ENCODE data around the gene PML. TPM values are rescaled to one million over a fixed set of nuclear protein-coding genes. Genes with fewer than 3 reads are reported as not detected.

Gene PML
- total and polyA plus RNA-seq, 2 of the 4 experiments (the other 2 are of a cell fraction), result 8.8 to 22.6 TPM

DNA sequence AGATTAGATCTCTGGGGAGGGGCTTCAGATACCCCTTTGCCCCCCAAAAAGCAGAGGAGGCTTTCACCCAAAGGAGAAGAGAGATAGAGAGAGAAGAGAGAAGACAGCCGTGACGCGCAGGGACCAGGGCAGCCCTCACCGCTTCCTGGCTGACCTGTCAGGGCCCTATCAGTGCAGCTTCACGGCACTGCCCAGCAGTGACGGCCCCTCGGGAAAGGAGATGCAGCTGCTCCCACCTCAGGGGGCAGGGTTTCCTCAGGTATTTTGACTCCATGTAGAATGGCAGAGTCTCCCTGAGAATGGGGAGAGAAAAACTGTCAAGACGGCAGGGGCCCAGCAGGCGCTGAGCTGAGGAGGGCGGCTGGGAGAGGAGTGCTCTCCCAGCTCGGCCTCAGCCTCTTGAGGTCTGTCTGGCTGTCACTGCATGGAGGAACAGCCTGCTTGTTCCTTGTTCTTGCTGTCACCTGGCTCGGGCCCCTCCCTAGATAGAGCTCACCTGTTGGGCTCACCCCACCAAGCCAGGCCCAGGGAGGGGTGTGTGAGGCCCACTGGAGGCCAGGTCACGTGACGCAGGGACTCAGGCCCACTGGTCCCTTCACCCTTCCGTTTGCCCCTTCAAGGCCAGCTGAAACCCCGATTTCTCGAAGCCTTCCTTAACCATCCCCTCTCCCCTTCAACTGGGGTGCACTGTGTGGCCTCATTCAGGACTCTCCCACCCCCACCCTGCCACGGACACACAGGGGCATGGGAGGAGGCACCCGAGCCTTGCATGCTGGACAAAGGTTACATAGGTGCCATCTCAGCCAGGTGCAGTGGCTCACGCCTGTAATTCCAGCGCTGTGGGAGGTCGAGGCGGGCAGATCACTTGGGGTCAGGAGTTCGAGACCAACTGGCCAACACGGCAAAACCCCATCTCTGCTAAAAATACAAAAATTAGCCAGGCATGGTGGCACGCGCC lies 40.0 kb upstream of the PML start:
- intact Hi-C loops (cut with micrococcal nuclease) (no loop called here), dilution Hi-C loops (cut with HindIII; ENCODE audit: low sequenced_read_pairs, unreplicated experiment) (no loop called here), in situ Hi-C loops (cut with MboI; ENCODE audit: low sequenced_read_pairs) (no loop called here)
- Histone ChIP-seq H3K18ac (ENCODE audit: low read depth, low read length) (no peak overlapping the region), H3K4me2 (ENCODE audit: low read depth, low read length) (no peak overlapping the region), H2AK5ac (ENCODE audit: low read depth, low read length) (peak overlapping the region; percentile 27), H2BK15ac (ENCODE audit: low read depth, low read length) (no peak overlapping the region), H4K8ac (ENCODE audit: low read depth in 2 of 2, low read length in 2 of 2) (no peak overlapping the region), H3K27ac (ENCODE audit: insufficient read depth, low read length) (no peak overlapping the region), H2BK20ac (ENCODE audit: low read depth, low read length) (no peak overlapping the region), H3K4me1 (ENCODE audit: control insufficient read depth, insufficient read depth, low read length) (peaks cover 26% of the 10 kb centered on the region), H3K36me3 (ENCODE audit: control insufficient read depth, insufficient read depth, low read length) (peaks cover 23% of the 10 kb centered on the region), H3K27me3 (ENCODE audit: control insufficient read depth, insufficient read depth, low read length) (no peaks in the 10 kb centered on the region), H2BK5ac (ENCODE audit: low read depth, low read length, poor library complexity, severe bottlenecking) (no peak overlapping the region), H3K14ac (replicated peaks; ENCODE audit: low read depth, low read length) (no peak overlapping the region), H4K20me1 (ENCODE audit: insufficient read depth, low read length) (0 out of 2 replicates have a peak, but pooled peaks cover 2% of the 10 kb centered on the region), H2AFZ (replicated peaks; ENCODE audit: low read length, poor library complexity) (no peak overlapping the region), H4K91ac (ENCODE audit: insufficient read depth, low read depth, low read length) (no peak overlapping the region), H3K9me1 (ENCODE audit: insufficient read depth, low read length) (peaks cover 18% of the 10 kb centered on the region), H2BK120ac (ENCODE audit: low read depth, low read length) (no peak overlapping the region), H3K4ac (ENCODE audit: low read depth, low read length) (no peak overlapping the region), H3K9ac (ENCODE audit: low read depth, low read length) (no peak overlapping the region), H3K56ac (ENCODE audit: extremely low read depth, insufficient read depth, low read length) (no peak overlapping the region), H3K23ac (ENCODE audit: low read depth, low read length) (no peak overlapping the region), H3K9me3 (ENCODE audit: control insufficient read depth, insufficient read depth, low read length) (no peaks in the 10 kb centered on the region), H3K4me3 (ENCODE audit: insufficient read depth, low read depth, low read length) (no peak overlapping the region), H4K5ac (ENCODE audit: low read depth, low read length) (no peak overlapping the region), H3K79me1 (ENCODE audit: low read depth in 1 of 2, low read length in 2 of 2) (no peaks in the 10 kb centered on the region), H2AK9ac (replicated peaks; ENCODE audit: low read depth, low read length, poor library complexity) (peak overlapping the region; percentile 45)
- TF ChIP-seq RAD21 (IDR thresholded peaks at IDR 0.05; ENCODE audit: low read length), result no peak
- TF ChIP-seq, protein P1, sequence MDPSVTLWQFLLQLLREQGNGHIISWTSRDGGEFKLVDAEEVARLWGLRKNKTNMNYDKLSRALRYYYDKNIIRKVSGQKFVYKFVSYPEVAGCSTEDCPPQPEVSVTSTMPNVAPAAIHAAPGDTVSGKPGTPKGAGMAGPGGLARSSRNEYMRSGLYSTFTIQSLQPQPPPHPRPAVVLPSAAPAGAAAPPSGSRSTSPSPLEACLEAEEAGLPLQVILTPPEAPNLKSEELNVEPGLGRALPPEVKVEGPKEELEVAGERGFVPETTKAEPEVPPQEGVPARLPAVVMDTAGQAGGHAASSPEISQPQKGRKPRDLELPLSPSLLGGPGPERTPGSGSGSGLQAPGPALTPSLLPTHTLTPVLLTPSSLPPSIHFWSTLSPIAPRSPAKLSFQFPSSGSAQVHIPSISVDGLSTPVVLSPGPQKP (IDR thresholded peaks at IDR 0.05; ENCODE audit: borderline replicate concordance, low read depth, low read length), result no peak
- TF ChIP-seq, protein P2, sequence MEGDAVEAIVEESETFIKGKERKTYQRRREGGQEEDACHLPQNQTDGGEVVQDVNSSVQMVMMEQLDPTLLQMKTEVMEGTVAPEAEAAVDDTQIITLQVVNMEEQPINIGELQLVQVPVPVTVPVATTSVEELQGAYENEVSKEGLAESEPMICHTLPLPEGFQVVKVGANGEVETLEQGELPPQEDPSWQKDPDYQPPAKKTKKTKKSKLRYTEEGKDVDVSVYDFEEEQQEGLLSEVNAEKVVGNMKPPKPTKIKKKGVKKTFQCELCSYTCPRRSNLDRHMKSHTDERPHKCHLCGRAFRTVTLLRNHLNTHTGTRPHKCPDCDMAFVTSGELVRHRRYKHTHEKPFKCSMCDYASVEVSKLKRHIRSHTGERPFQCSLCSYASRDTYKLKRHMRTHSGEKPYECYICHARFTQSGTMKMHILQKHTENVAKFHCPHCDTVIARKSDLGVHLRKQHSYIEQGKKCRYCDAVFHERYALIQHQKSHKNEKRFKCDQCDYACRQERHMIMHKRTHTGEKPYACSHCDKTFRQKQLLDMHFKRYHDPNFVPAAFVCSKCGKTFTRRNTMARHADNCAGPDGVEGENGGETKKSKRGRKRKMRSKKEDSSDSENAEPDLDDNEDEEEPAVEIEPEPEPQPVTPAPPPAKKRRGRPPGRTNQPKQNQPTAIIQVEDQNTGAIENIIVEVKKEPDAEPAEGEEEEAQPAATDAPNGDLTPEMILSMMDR (conservative IDR thresholded peaks at IDR 0.05; ENCODE audit: low read depth, low read length), result no peak
- TF ChIP-seq POLR2A (IDR thresholded peaks at IDR 0.05; ENCODE audit: low read depth, low read length), result no peak
- no peak for TF ChIP-seq SMC3 (IDR thresholded peaks at IDR 0.05; ENCODE audit: low read depth, low read length)
- TF ChIP-seq NFE2L2 (IDR thresholded peaks at IDR 0.05; ENCODE audit: low read depth, low read length), result no peak
- no peak for TF ChIP-seq RCOR1 (IDR thresholded peaks at IDR 0.05; ENCODE audit: insufficient replicate concordance, low read length)
- WGBS, 2 experiments (ENCODE audit: extremely low coverage in 2 of 2, insufficient read length in 1 of 2), result 90% methylated on average over 17 of the region's 27 CpGs; no CpG with 5 or more reads in 1 of the 2 experiments
- no peak for DNase-seq
- no peak for ATAC-seq (ENCODE audit: low read depth)
- CTCF ChIA-PET, result no interaction called here
- POLR2A ChIA-PET (ENCODE audit: unreplicated experiment), result no interaction called here
- BruUV-seq (replicated peaks), result no TSS peak

All from IMR-90 (cell line).